Fibroblast of pulmonary artery (primary cell): ENCODE data around the gene UPF1.
"Not testable (repeated sequence)": the region's sequence is repeated elsewhere in the genome, so short reads cannot be mapped to it uniquely, and the experiment has no call there.

Source experiments
- DNase-seq: peaks from one replicate; pipeline ENCODE4 v3.0.0-alpha.2; 2010; ENCODE audit warnings: low read depth
- H3K4me3 ChIP-seq: replicated peaks from 2 replicates; pipeline ENCODE4 v1.5.1; 2011; ENCODE audit warnings: low read depth, mild to moderate bottlenecking, control low read depth, low read length, moderate library complexity
- CTCF ChIP-seq: IDR thresholded peaks from 2 replicates; pipeline ENCODE4 v1.5.1; 2011; ENCODE audit warnings: mild to moderate bottlenecking, control low read depth, low read length, inconsistent platforms; ENCODE audit errors: missing control alignments

UPF1 gene

GRCh38 chr19:18807861-18808331 lies 23.9 kb upstream of the UPF1 start:
- no peak overlapping the region for H3K4me3 ChIP-seq
- no peak for TF ChIP-seq CTCF
- DNase-seq, result no peak

GRCh38 chr19:18809149-18809868 lies 22.4 kb upstream of the UPF1 start:
- no peak for TF ChIP-seq CTCF
- peak; percentile 92 for DNase-seq
- H3K4me3 ChIP-seq, result no peak overlapping the region

GRCh38 chr19:18811638-18812037 lies 20.1 kb upstream of the UPF1 start:
- DNase-seq, H3K4me3 ChIP-seq: not testable (repeated sequence)

- DNase-seq, result peak; percentile 54
These were observed 17.7 kb upstream of the UPF1 start for GRCh38 chr19:18814063-18814462.

GRCh38 chr19:18815673-18816072 lies 16.1 kb upstream of the UPF1 start:
- no peak for DNase-seq
- TF ChIP-seq CTCF, result no peak
- H3K4me3 ChIP-seq, result no peak overlapping the region

More at GRCh38 chr19:18814063-18814462, 17.7 kb upstream of the UPF1 start:
- no peak overlapping the region for H3K4me3 ChIP-seq
- peak; percentile 11 for TF ChIP-seq CTCF

GRCh38 chr19:18816645-18817044 lies 15.1 kb upstream of the UPF1 start:
- not testable (repeated sequence) for DNase-seq, H3K4me3 ChIP-seq

- DNase-seq, result no peak
- no peak for TF ChIP-seq CTCF
- H3K4me3 ChIP-seq, result no peak overlapping the region
These were observed 14.2 kb upstream of the UPF1 start for GRCh38 chr19:18817574-18817973.

GRCh38 chr19:18828786-18829185 lies 3.0 kb upstream of the UPF1 start:
- TF ChIP-seq CTCF, result no peak
- H3K4me3 ChIP-seq, result no peak overlapping the region
- no peak for DNase-seq
